ENCODE results near the gene RUSC2.

DNA sequence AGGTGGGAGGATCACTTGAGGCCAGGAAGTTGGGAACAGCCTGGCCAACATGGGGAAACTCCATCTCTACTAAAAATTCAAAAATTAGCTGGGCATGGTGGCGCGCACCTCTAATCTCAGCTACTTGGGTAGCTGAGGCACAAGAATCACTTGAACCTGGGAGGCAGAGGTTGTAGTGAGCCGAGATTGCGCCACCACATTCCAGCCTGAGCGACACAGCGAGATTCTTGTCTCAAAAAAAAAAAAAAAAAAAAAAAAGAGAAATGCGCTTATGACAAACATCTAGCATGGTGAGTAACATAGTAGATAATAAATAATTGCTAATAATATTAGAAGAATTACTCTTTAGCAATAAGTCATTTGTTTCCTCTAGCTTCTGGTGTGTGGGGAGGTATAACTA, 25.9 kb downstream of the RUSC2 start:
- TF ChIP-seq, protein P1, sequence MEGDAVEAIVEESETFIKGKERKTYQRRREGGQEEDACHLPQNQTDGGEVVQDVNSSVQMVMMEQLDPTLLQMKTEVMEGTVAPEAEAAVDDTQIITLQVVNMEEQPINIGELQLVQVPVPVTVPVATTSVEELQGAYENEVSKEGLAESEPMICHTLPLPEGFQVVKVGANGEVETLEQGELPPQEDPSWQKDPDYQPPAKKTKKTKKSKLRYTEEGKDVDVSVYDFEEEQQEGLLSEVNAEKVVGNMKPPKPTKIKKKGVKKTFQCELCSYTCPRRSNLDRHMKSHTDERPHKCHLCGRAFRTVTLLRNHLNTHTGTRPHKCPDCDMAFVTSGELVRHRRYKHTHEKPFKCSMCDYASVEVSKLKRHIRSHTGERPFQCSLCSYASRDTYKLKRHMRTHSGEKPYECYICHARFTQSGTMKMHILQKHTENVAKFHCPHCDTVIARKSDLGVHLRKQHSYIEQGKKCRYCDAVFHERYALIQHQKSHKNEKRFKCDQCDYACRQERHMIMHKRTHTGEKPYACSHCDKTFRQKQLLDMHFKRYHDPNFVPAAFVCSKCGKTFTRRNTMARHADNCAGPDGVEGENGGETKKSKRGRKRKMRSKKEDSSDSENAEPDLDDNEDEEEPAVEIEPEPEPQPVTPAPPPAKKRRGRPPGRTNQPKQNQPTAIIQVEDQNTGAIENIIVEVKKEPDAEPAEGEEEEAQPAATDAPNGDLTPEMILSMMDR (IDR thresholded peaks at IDR 0.05) = no peak
- TF ChIP-seq POLR2A (IDR thresholded peaks at IDR 0.05) = no peak

Measured in esophagus squamous epithelium (tissue), 4 donors.